DMS79 (cell line): ENCODE measurements around the gene SLC35F2.
A peak's percentile ranks its signal among the peaks of the same experiment; 100 is the strongest.
"Not testable (repeated sequence)": the region's sequence is repeated elsewhere in the genome, so short reads cannot be mapped to it uniquely, and the experiment has no call there.

Experiments
- DNase-seq: peaks from one replicate; lab custom pipeline; 2025; lab: John Stamatoyannopoulos, UW

Gene SLC35F2

GRCh38 chr11:107858217-107859070 lies at the start of gene SLC35F2:
Gene SLC35F2 (minus strand): TSS chr11:107858787. CDS start chr11:107858767, 20 bp downstream.
- DNase-seq: peak; percentile 83

- no peak for DNase-seq
Measured at GRCh38 chr11:107908211-107908610, 49.6 kb upstream of the SLC35F2 start.

- DNase-seq: no peak
Measured at GRCh38 chr11:107898270-107898669, 39.7 kb upstream of the SLC35F2 start.

- peak; percentile 65 for DNase-seq
Measured at GRCh38 chr11:107882095-107882820, 23.7 kb upstream of the SLC35F2 start.

GRCh38 chr11:107881471-107881870 lies 22.9 kb upstream of the SLC35F2 start:
- DNase-seq: not testable (repeated sequence)

DNA sequence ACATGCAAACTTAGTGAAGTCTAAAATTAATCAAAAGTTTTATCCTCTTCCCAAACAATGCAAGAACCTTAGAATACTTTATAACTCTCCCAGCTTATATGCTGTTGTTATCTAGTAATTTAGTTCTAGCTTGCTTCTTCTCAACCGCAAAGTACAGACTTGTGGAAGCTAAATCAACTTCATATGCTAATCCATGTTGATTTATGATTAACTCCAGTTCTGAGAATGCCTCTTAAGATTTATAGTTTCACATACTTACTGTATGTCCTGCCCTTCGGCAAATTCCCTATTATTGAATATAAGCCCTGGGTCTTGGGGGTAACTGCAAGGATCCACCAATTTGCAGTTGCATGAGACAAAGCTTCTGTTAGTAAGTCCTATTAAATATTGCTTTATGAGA lies 17.6 kb upstream of the SLC35F2 start:
- no peak for DNase-seq

GRCh38 chr11:107864591-107864990 lies 6.0 kb upstream of the SLC35F2 start:
- DNase-seq: no peak

DNA sequence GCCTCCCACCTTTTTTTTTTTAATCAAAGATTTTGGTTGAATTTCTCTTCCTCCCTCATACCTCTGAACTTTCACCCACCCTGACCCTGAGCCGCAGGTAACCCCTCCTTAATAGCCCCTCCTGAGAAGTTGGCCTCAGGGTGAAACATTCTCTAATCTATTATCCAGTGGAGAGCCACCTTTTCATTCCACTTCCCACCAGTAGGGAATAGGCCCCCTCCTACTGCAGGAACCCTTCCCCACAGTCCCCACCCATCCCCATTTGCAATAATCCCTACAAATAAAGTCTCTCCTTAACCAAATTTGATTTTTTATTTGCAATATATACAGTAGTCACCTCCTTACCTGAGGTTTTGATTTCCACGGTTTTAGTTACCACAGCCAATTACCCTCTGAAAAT lies 2.1 kb upstream of the SLC35F2 start:
- DNase-seq: no peak

- DNase-seq: not testable (repeated sequence)
Measured at GRCh38 chr11:107860240-107860620, 1.6 kb upstream of the SLC35F2 start.

- peak; percentile 37 for DNase-seq
Measured at GRCh38 chr11:107859459-107860239, 1.1 kb upstream of the SLC35F2 start.

GRCh38 chr11:107857550-107858216 lies 904 bp downstream of the SLC35F2 start:
- DNase-seq: peak; percentile 15

- no peak for DNase-seq
Measured at GRCh38 chr11:107856981-107857517, 1.5 kb downstream of the SLC35F2 start.

- DNase-seq: no peak
Measured at GRCh38 chr11:107856180-107856980, 2.2 kb downstream of the SLC35F2 start.

DNA sequence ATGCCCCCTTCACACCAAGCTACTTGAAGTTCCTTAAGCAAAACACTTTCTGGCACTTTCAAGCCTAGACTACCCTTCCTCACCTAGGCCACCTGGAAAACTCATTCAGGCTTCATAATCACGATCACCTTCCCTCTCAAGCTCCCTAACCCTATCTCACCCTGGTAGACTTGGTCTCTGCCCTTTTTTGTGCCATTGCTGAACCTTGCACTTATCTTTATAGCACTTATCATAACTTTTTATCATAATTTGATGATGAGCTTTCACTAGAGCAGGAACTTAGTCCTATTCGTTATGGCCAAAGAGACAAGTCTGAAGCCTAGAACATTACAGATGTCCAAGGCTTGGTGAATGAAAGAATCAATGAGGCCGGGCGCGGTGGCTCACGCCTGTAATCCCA lies 5.5 kb downstream of the SLC35F2 start:
- no peak for DNase-seq

- no peak for DNase-seq
Measured at GRCh38 chr11:107851704-107852310, 6.8 kb downstream of the SLC35F2 start.

DNA sequence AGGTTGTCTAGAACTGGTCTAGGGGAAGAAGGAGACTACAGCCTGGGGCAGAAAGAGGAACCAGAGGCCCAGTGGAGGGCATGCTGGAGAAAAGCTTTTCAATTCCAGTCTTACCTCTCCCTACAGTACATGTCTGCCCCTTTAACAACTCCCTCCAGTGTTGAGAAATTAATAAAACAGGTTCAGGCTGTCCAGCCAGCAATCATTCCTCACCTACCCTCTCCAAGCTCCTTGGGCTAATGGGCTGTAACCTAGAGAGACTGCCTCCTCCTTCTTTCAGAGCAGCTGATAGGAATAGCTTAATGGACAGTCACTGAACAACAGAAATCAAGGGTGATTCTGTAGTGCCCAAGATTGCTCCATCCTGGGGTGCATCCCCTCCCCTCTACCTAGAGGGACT lies 8.8 kb downstream of the SLC35F2 start:
- DNase-seq: no peak

DNA sequence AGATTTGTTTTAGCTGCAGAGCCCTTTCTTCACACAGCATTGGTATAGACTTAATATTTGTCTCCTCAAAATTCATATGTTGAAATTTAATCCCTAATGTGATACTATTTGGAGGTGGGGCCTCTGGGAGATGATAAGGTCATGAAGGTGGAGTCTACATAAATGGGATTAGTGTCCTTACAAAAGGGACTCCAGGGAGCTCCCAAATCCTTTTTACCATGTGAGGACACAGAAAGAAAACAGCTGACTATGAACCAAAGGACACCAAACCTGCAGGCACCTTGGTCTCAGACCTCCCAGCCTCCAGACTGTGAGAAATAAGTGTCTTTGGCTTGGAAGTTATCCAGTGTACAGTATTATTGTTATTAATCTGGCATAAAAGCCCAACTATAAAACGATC lies 10.2 kb downstream of the SLC35F2 start:
- no peak for DNase-seq

GRCh38 chr11:107847184-107847583 lies 11.4 kb downstream of the SLC35F2 start:
- DNase-seq: no peak

DNA sequence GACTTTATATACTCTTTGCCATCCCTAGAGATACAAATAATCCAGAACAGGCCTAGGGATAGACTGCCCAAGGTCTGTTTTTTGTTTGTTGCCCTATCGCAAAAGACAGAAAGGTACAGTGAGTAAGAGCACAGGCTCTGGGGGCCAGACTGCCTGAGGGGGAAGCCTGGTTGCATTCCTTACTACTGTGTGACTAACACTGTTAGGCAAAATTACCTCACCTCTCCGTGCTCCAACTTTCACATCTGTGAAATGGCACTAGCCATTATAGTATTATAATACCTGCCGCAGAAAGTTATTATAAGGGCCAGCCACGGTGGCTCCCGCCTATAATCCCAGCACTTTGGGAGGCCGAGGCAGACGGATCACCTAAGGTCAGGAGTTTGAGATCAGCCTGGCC lies 14.5 kb downstream of the SLC35F2 start:
- DNase-seq: no peak

- no peak for DNase-seq
Measured at GRCh38 chr11:107842412-107843100, 16.0 kb downstream of the SLC35F2 start.
